ENCODE measurements around the gene ILF3. TPM values are rescaled to one million over a fixed set of nuclear protein-coding genes. Genes with fewer than 3 reads are reported as not detected.

Gene ILF3
- total RNA-seq, 1 experiment from 2014 or later, result 326 TPM

DNA sequence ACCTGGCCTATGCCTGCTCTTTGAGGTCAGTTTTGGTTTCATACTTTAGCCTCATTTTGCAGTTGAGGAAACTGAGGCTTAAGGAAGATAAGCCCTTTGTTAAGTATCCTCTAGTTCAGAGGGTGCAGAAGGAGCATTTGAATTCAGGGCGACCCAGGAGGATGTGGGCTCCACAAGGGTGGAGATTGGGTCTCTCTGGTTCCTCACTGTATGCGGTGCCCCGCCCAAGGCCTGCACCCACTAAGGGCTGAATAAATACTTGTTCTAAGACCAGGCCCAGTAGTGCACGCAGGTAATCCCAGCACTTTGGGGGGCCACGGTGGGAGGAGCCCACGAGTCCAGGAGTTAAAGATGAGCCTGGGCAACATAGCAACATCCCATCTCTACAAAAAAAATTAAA lies 29.6 kb upstream of the ILF3 start:
- Histone ChIP-seq H3K4me1 (replicated peaks; ENCODE audit: insufficient read depth) (peaks cover 73% of the 10 kb centered on the region), H2AFZ (no peak overlapping the region), H3K4me2 (peak overlapping the region; percentile 88), H3F3A (ENCODE audit: insufficient read depth, low read depth) (peaks cover 28% of the 10 kb centered on the region; the same call in 1 of the 2 replicates), H3K27me3 (ENCODE audit: insufficient read depth, low read depth) (no peaks in the 10 kb centered on the region), H3K27ac (peak overlapping the region; percentile 41), H4K20me1 (ENCODE audit: insufficient read depth) (no peaks in the 10 kb centered on the region), H3K4me3 (peak overlapping the region; percentile 83; the same call in 1 of the 2 replicates), H3K9me3 (ENCODE audit: insufficient read depth, low read depth) (no peaks in the 10 kb centered on the region), H3K79me2 (ENCODE audit: low read depth) (peaks cover 39% of the 10 kb centered on the region), H3K36me3 (ENCODE audit: low read depth) (peaks cover 13% of the 10 kb centered on the region), H3K9me2 (ENCODE audit: insufficient read depth) (no peaks in the 10 kb centered on the region)
- no peak for DNase-seq
- CTCF ChIA-PET, result no interaction called here
- POLR2A ChIA-PET (ENCODE audit: unreplicated experiment), result interaction anchor here (0.7 kb wide), 1 partner anchor 23 kb away, joined by 4 read pairs; no protein-coding TSS in a partner anchor
- TF ChIP-seq EZH2 (IDR thresholded peaks at IDR 0.05; ENCODE audit: low read depth), result no peak
- TF ChIP-seq, protein P1, sequence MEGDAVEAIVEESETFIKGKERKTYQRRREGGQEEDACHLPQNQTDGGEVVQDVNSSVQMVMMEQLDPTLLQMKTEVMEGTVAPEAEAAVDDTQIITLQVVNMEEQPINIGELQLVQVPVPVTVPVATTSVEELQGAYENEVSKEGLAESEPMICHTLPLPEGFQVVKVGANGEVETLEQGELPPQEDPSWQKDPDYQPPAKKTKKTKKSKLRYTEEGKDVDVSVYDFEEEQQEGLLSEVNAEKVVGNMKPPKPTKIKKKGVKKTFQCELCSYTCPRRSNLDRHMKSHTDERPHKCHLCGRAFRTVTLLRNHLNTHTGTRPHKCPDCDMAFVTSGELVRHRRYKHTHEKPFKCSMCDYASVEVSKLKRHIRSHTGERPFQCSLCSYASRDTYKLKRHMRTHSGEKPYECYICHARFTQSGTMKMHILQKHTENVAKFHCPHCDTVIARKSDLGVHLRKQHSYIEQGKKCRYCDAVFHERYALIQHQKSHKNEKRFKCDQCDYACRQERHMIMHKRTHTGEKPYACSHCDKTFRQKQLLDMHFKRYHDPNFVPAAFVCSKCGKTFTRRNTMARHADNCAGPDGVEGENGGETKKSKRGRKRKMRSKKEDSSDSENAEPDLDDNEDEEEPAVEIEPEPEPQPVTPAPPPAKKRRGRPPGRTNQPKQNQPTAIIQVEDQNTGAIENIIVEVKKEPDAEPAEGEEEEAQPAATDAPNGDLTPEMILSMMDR (conservative IDR thresholded peaks at IDR 0.05), result no peak
- intact Hi-C loops (cut with micrococcal nuclease; ENCODE audit: unreplicated experiment), result loop anchor here (2.0 kb wide), 2 partner anchors 22 to 38 kb away; partner anchors contain the start of gene AP1M2
- TSS peak; percentile 39 for BruUV-seq (replicated peaks)

DNA sequence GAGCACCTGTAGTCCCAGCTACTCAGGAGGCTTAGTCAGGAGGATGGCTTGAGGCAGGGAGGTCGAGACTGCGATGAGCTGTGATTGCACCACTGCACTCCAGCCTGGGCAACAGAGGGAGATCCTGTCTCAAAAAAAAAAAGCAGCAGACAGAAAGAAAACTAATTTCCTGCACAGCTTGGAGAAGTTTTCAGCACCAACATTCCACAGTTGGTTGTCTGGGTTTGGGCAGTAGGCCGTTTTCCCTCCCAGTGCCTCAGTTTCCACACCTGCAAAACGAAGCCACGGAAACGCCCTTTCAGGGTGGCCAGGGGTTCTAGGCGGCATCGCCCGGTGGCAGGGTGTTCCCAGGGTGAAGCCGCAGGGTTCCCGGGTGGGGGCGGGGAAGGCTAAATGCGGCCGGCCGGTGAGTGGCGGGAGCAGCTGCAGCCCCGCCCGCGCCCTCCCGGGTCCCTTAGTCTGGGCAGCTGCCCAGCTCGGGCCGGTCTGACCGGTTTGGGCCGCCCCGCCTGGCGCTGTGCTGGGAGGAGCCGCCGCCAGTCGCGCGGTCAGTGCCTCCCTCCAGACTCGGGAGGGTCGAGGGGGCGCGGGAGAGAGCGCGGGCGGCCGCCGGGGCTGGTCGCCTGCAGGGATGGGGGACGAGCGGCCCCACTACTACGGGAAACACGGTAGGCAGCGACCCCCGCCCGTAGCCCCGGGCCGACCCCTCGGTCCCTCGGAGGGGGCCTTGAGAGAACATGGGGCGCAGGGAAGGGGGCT lies 29.0 kb upstream of the ILF3 start, which contains the start of gene SLC44A2:
Gene SLC44A2 (plus strand): TSS at position 551 of the 759 bp plus-strand sequence. CDS start 81 bp downstream, at position 632.
- H3F3A ChIP-seq (ENCODE audit: insufficient read depth, low read depth), result peaks cover 22% of the 10 kb centered on the region; the same call in 1 of the 2 replicates
- intact Hi-C loops (cut with micrococcal nuclease; ENCODE audit: unreplicated experiment), result loop anchor here (1.0 to 2.0 kb wide), 3 partner anchors 8 to 38 kb away; partner anchors contain the start of gene AP1M2
- ChIA-PET CTCF (no interaction called here), POLR2A (ENCODE audit: unreplicated experiment) (interaction anchor here (0.6 to 0.7 kb wide), 3 partner anchors 23 to 222 kb away, joined by 4 to 6 read pairs (median 4); no protein-coding TSS in a partner anchor)
- peaks cover 67% of the 10 kb centered on the region for H3K4me1 ChIP-seq (replicated peaks; ENCODE audit: insufficient read depth)
- no peaks in the 10 kb centered on the region for H3K9me2 ChIP-seq (ENCODE audit: insufficient read depth)
- peak within 1 kb of the TSS; percentile 72 for H2AFZ ChIP-seq
- H3K79me2 ChIP-seq (ENCODE audit: low read depth), result peaks cover 39% of the 10 kb centered on the region
- TF ChIP-seq, protein P1 (conservative IDR thresholded peaks at IDR 0.05), result no peak
- TF ChIP-seq EZH2 (IDR thresholded peaks at IDR 0.05; ENCODE audit: low read depth), result no peak
- H3K4me3 ChIP-seq, result peak within 1 kb of the TSS; percentile 83
- H4K20me1 ChIP-seq (ENCODE audit: insufficient read depth), result no peaks in the 10 kb centered on the region
- no peaks in the 10 kb centered on the region for H3K27me3 ChIP-seq (ENCODE audit: insufficient read depth, low read depth)
- peaks cover 13% of the 10 kb centered on the region for H3K36me3 ChIP-seq (ENCODE audit: low read depth)
- no peaks in the 10 kb centered on the region for H3K9me3 ChIP-seq (ENCODE audit: insufficient read depth, low read depth)
- H3K4me2 ChIP-seq, result peak within 1 kb of the TSS; percentile 88
- peak; percentile 76 to 95 for DNase-seq
- no TSS peak for BruUV-seq (replicated peaks)
- peak within 1 kb of the TSS; percentile 56 for H3K27ac ChIP-seq

DNA sequence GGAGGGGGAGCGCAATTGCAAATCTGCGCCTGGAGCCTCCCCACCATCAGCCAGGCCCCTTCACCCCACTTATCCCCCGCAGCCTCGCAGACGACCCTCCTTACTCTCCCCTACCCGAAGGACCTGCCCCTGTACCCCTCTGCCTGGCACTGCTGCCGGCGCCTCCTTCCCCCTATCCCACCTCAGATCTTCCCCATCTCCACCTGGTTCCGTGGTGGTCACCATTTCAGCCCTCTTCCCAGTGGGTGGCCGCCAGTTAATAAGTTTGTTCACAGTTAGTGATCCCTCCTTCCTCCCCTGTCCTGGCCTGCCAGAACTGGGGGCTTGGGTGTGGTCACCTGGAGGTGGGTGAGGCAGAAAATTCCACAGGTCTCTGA lies 28.4 kb upstream of the ILF3 start:
- Histone ChIP-seq H3K27ac (peak overlapping the region; percentile 56), H3K79me2 (ENCODE audit: low read depth) (peaks cover 39% of the 10 kb centered on the region), H3F3A (ENCODE audit: insufficient read depth, low read depth) (peaks cover 17% of the 10 kb centered on the region; the same call in 1 of the 2 replicates), H3K4me2 (peak overlapping the region; percentile 88), H2AFZ (peak overlapping the region; percentile 72), H3K27me3 (ENCODE audit: insufficient read depth, low read depth) (no peaks in the 10 kb centered on the region), H3K4me1 (replicated peaks; ENCODE audit: insufficient read depth) (peaks cover 61% of the 10 kb centered on the region), H3K36me3 (ENCODE audit: low read depth) (peaks cover 13% of the 10 kb centered on the region), H3K4me3 (peak overlapping the region; percentile 83), H3K9me3 (ENCODE audit: insufficient read depth, low read depth) (no peaks in the 10 kb centered on the region), H3K9me2 (ENCODE audit: insufficient read depth) (no peaks in the 10 kb centered on the region), H4K20me1 (ENCODE audit: insufficient read depth) (no peaks in the 10 kb centered on the region)
- CTCF ChIA-PET, result no interaction called here
- TF ChIP-seq, protein P1 (conservative IDR thresholded peaks at IDR 0.05), result no peak
- no peak for TF ChIP-seq EZH2 (IDR thresholded peaks at IDR 0.05; ENCODE audit: low read depth)
- TSS peak; percentile 62 for BruUV-seq (replicated peaks)
- POLR2A ChIA-PET (ENCODE audit: unreplicated experiment), result interaction anchor here (0.6 kb wide), 1 partner anchor 32 kb away, joined by 4 read pairs; no protein-coding TSS in a partner anchor
- intact Hi-C loops (cut with micrococcal nuclease; ENCODE audit: unreplicated experiment), result loop anchor here (1.0 to 2.0 kb wide), 3 partner anchors 8 to 39 kb away; partner anchors contain the start of gene AP1M2
- no peak for DNase-seq

All from PC-9 (cell line).